Epithelial cell of esophagus (primary cell): ENCODE data around the gene LYRM7.

Source experiments
- DNase-seq: peaks from one replicate; pipeline ENCODE4 v3.0.0; 2010; ENCODE audit warnings: low read depth
- H3K4me3 ChIP-seq: 2 replicates; pipeline ENCODE4 v1.5.1; 2011; ENCODE audit warnings: mild to moderate bottlenecking, low read length, control low read depth
- CTCF ChIP-seq: IDR thresholded peaks from 2 replicates; pipeline ENCODE4 v1.5.1; 2011; ENCODE audit warnings: low read depth, mild to moderate bottlenecking, low read length, control low read depth, inconsistent platforms; ENCODE audit not compliant: insufficient read depth; ENCODE audit errors: missing control alignments

Gene LYRM7

GRCh38 chr5:131218392-131218791 lies 47.6 kb downstream of the LYRM7 start:
- TF ChIP-seq CTCF, result no peak
- peak; percentile 64 for DNase-seq
- H3K4me3 ChIP-seq, result no peak overlapping the region

GRCh38 chr5:131220566-131220965 lies 49.8 kb downstream of the LYRM7 start:
- TF ChIP-seq CTCF, result no peak
- DNase-seq, result no peak
- no peak overlapping the region for H3K4me3 ChIP-seq

GRCh38 chr5:131221008-131221703 lies 50.4 kb downstream of the LYRM7 start:
- H3K4me3 ChIP-seq, result no peak overlapping the region
- no peak for TF ChIP-seq CTCF
- DNase-seq, result no peak

- TF ChIP-seq CTCF, result no peak
- peak; percentile 66 for DNase-seq
- no peak overlapping the region for H3K4me3 ChIP-seq
Observed at GRCh38 chr5:131221888-131222287, 51.1 kb downstream of the LYRM7 start.

- DNase-seq, result no peak
- no peak overlapping the region for H3K4me3 ChIP-seq
- no peak for TF ChIP-seq CTCF
Observed at GRCh38 chr5:131222731-131223130, 52.0 kb downstream of the LYRM7 start.

GRCh38 chr5:131223751-131224386 lies 53.1 kb downstream of the LYRM7 start:
- no peak for TF ChIP-seq CTCF
- H3K4me3 ChIP-seq, result no peak overlapping the region
- no peak for DNase-seq
